Measurements from ENCODE around the gene SLC25A34. TPM values are rescaled to one million over a fixed set of nuclear protein-coding genes. Genes with fewer than 3 reads are reported as not detected.
A peak's percentile ranks its signal among the peaks of the same experiment; 100 is the strongest.

The SLC25A34 gene
- total RNA-seq, 2 donors from 2014 or later: 2.4 to 7.5 TPM

- ATAC-seq (ENCODE audit: insufficient number of reproducible peaks, low FRiP score, low read depth) (no peak), DNase-seq (ENCODE audit: low spot score) (no peak)
- peak overlapping the region; percentile 82 to 92 for H3K27ac ChIP-seq
- H3K9me3 ChIP-seq: no peaks in the 10 kb centered on the region
- no peaks in the 10 kb centered on the region for H3K27me3 ChIP-seq (replicated peaks; ENCODE audit: insufficient read depth)
- H3K4me3 ChIP-seq: peak overlapping the region; percentile 39
- TF ChIP-seq CTCF (IDR thresholded peaks at IDR 0.05): no peak
- peaks cover 27 to 74% of the 10 kb centered on the region in 2 donors for H3K4me1 ChIP-seq (ENCODE audit: control insufficient read depth in 1 of 2, low read depth in 2 of 2)
- no peaks in the 10 kb centered on the region for H3K36me3 ChIP-seq
These were observed 33.1 kb upstream of the SLC25A34 start for GRCh38 chr1:15702722-15703550.

- Histone ChIP-seq H3K9me3 (no peaks in the 10 kb centered on the region), H3K27ac (peak overlapping the region; percentile 82 to 92), H3K4me3 (peak overlapping the region; percentile 39), H3K4me1 (ENCODE audit: control insufficient read depth in 1 of 2, low read depth in 2 of 2) (peaks cover 25 to 74% of the 10 kb centered on the region in 2 donors), H3K36me3 (no peaks in the 10 kb centered on the region), H3K27me3 (replicated peaks; ENCODE audit: insufficient read depth) (no peaks in the 10 kb centered on the region)
- no peak for TF ChIP-seq CTCF (IDR thresholded peaks at IDR 0.05)
- DNase-seq (ENCODE audit: low spot score) (peak; percentile 66), ATAC-seq (ENCODE audit: insufficient number of reproducible peaks, low FRiP score, low read depth) (peak; percentile 96)
These were observed 32.5 kb upstream of the SLC25A34 start for GRCh38 chr1:15703562-15703961.

GRCh38 chr1:15704526-15705183, 31.4 kb upstream of the SLC25A34 start:
- ATAC-seq (ENCODE audit: insufficient number of reproducible peaks, low FRiP score, low read depth): no peak
- H3K36me3 ChIP-seq: no peaks in the 10 kb centered on the region

GRCh38 chr1:15705184-15705566, 30.9 kb upstream of the SLC25A34 start:
- no peaks in the 10 kb centered on the region for H3K27me3 ChIP-seq (replicated peaks; ENCODE audit: insufficient read depth)
- H3K27ac ChIP-seq: peak overlapping the region; percentile 37 to 92
- no peaks in the 10 kb centered on the region for H3K9me3 ChIP-seq
- DNase-seq (ENCODE audit: low spot score) (no peak), ATAC-seq (ENCODE audit: insufficient number of reproducible peaks, low FRiP score, low read depth) (no peak)
- H3K4me3 ChIP-seq: no peak overlapping the region
- no peak for TF ChIP-seq CTCF (IDR thresholded peaks at IDR 0.05)
- H3K4me1 ChIP-seq (ENCODE audit: control insufficient read depth in 1 of 2, low read depth in 2 of 2): peaks cover 21 to 70% of the 10 kb centered on the region in 2 donors
- H3K36me3 ChIP-seq: no peaks in the 10 kb centered on the region

More at GRCh38 chr1:15704526-15705183, 31.4 kb upstream of the SLC25A34 start:
- TF ChIP-seq CTCF (IDR thresholded peaks at IDR 0.05): no peak
- Histone ChIP-seq H3K9me3 (no peaks in the 10 kb centered on the region), H3K27me3 (replicated peaks; ENCODE audit: insufficient read depth) (no peaks in the 10 kb centered on the region), H3K4me3 (no peak overlapping the region), H3K27ac (peak overlapping the region; percentile 82 to 92), H3K4me1 (ENCODE audit: control insufficient read depth in 1 of 2, low read depth in 2 of 2) (peaks cover 25 to 74% of the 10 kb centered on the region in 2 donors)
- no peak for DNase-seq (ENCODE audit: low spot score)

GRCh38 chr1:15706751-15707150, 29.3 kb upstream of the SLC25A34 start:
- peaks cover 18 to 57% of the 10 kb centered on the region in 2 donors for H3K4me1 ChIP-seq (ENCODE audit: control insufficient read depth in 1 of 2, low read depth in 2 of 2)
- no peaks in the 10 kb centered on the region for H3K9me3 ChIP-seq
- no peak for ATAC-seq (ENCODE audit: insufficient number of reproducible peaks, low FRiP score, low read depth)
- no peak overlapping the region for H3K4me3 ChIP-seq
- H3K27ac ChIP-seq: no peak overlapping the region
- H3K36me3 ChIP-seq: no peaks in the 10 kb centered on the region
- DNase-seq (ENCODE audit: low spot score): no peak
- no peak for TF ChIP-seq CTCF (IDR thresholded peaks at IDR 0.05)
- no peaks in the 10 kb centered on the region for H3K27me3 ChIP-seq (replicated peaks; ENCODE audit: insufficient read depth)
